ENCODE measurements around the gene SPHK2.

DNA sequence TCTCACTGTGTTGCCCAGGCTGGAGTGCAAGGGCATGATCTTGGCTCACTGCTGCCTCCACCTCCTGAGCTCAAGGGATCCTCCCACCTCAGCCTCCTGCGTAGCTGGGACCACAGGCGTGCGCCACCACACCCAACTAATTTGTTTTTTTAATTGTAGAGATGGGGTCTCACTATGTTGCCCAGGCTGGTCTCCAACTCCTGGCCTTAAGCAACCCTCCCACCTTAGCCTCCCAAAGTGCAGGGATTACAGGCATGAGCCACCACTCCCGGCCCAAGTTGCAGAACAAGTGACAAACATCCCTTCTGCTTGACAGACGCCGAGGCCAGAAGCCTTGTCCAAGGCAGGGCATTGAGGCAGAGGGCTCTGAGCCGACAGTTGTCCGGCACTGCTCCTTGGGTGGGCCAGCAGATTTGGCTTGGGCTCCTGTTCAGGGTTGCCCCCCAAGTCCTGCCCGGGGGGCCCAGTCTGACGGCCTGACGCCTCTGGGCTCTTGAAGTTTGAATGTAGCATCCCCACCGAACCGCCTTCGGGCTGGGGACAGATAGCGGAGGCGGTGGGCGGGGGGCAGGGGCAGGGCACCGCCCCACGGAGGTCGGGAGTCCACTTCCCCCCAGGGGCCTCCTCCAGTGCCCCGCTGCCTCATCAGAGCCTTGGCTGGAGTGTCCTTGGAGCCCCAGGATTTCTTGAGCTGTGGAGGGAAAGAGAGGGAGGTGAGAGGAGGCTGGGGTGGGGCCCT lies 18.5 kb upstream of the SPHK2 start:
- TF ChIP-seq, protein P1, sequence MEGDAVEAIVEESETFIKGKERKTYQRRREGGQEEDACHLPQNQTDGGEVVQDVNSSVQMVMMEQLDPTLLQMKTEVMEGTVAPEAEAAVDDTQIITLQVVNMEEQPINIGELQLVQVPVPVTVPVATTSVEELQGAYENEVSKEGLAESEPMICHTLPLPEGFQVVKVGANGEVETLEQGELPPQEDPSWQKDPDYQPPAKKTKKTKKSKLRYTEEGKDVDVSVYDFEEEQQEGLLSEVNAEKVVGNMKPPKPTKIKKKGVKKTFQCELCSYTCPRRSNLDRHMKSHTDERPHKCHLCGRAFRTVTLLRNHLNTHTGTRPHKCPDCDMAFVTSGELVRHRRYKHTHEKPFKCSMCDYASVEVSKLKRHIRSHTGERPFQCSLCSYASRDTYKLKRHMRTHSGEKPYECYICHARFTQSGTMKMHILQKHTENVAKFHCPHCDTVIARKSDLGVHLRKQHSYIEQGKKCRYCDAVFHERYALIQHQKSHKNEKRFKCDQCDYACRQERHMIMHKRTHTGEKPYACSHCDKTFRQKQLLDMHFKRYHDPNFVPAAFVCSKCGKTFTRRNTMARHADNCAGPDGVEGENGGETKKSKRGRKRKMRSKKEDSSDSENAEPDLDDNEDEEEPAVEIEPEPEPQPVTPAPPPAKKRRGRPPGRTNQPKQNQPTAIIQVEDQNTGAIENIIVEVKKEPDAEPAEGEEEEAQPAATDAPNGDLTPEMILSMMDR (IDR thresholded peaks at IDR 0.05): no peak
- TF ChIP-seq POLR2A (IDR thresholded peaks at IDR 0.05) (no peak), EP300 (IDR thresholded peaks at IDR 0.05) (no peak)
